Body of pancreas (tissue), 4 donors: ENCODE data around the gene GATA2. TPM values are rescaled to one million over a fixed set of nuclear protein-coding genes. Genes with fewer than 3 reads are reported as not detected.

Source experiments
- ATAC-seq: fragments of 150-250 bp; one replicate; pipeline ENCODE4 v1.9.1; 2016
- DNase-seq, 4 donors: peaks; one replicate each; pipeline ENCODE4 v3.0.0-alpha.2; 2019
- H3K27ac ChIP-seq, 4 donors: fragments of 200-600 bp; sonication (generic); 1 replicate in 3 of 4; 2 replicates in 1 of 4; pipeline versions ENCODE4 v1.5.1 to v1.6.1; 2016 to 2019; ENCODE audit warnings: mild to moderate bottlenecking in 1 of 4, mixed read lengths in 1 of 4, moderate library complexity in 1 of 4
- H3K27me3 ChIP-seq, 2 donors: fragments of 200-600 bp; sonication (generic); one replicate each; pipeline ENCODE4 v1.6.0; 2016; ENCODE audit warnings: mild to moderate bottlenecking in 1 of 2
- H3K36me3 ChIP-seq, 2 donors: fragments of 200-600 bp; sonication (generic); replicated peaks in 1 of 2; 2 replicates each; pipeline ENCODE4 v1.5.1; 2016; ENCODE audit warnings: low read depth in 2 of 2; ENCODE audit not compliant: insufficient read depth in 1 of 2
- H3K4me1 ChIP-seq: fragments of 200-600 bp; sonication (generic); one replicate; pipeline ENCODE4 v1.6.0; 2016
- H3K4me3 ChIP-seq, 2 donors: fragments of 200-600 bp; sonication (generic); 1 replicate in 1 of 2; 2 replicates in 1 of 2; pipeline ENCODE4 v1.5.1; 2016 to 2019
- H3K9me3 ChIP-seq, 3 donors: fragments of 200-600 bp; sonication (generic); 1 replicate in 2 of 3; 2 replicates in 1 of 3; pipeline ENCODE4 v1.5.1; 2016
- POLR2A ChIP-seq, 3 donors: fragments of 450-650 bp; IDR thresholded peaks; one replicate each; pipeline ENCODE4 v1.6.1; 2016; ENCODE audit warnings: antibody characterized with exemption in 3 of 3, mild to moderate bottlenecking in 2 of 3
- WGBS, 2 donors: methylation state at CpG; one replicate each; pipeline ENCODE4 v1.1.5; 2017; 5-methylcytosine and 5-hydroxymethylcytosine counted together
- intact Hi-C: fragments of 100-400 bp; cut with DNase I; formaldehyde crosslinking; loops from one replicate; pipeline ENCODE4 v1.15.1; 2023
- total RNA-seq, 2 donors: library from RNA; depleted of rRNA; stranded (reverse); fragments of >200 nt; gene quantifications; one replicate each; pipeline ENCODE4 v1.1.0, GENCODE V29; 2016
- TF ChIP-seq, protein P1 (sequence below), 7 experiments: fragments of 450-650 bp in 4 of 7; fragments of 200-600 bp in 3 of 7; sonication (generic) in 3 of 7; IDR thresholded peaks; one replicate each; pipeline ENCODE4 v1.5.1; 2016 to 2019; ENCODE audit warnings: antibody characterized with exemption in 7 of 7

Gene GATA2
- total RNA-seq, 2 donors from 2014 or later: 11.7 to 12.9 TPM

DNA sequence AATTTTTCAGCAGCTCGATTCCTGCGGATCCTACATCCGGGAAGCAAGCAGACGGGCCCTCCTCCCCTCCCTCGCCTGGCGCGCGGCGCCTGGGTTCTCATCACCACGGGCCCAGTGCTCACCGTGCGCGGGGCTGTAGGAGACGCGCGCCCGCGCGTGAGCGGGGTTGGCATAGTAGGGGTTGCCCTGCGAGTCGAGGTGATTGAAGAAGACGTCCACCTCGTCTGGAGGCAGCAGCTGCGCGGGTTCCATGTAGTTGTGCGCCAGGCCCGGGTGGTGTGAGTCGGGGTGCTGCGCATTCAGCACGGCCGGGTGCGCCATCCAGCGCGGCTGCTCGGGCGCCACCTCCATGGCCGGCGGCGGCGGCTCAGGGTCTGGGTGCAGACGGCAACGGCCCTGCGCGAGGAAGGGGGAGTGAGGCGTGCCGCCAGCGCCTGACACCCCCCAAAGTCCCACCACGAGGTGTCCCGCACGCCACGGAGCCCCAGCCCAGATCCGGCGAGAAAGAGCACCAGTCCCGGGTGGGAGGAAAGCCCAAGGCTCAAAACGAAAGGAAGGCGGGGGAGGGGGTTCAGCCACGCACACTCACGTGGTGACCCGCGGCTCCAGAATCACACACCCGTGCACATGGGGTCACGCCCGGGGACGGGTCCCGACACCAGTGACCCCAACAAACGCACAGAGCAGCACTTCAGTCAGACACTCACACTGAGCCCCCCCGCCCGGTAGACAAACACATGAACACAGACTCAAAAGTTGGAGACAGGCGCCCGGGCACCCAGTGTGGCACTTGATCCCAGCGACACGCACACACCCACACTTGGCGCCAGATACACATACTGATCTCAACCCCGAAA, 6.1 kb downstream of the GATA2 start:
- Histone ChIP-seq H3K4me1 (peaks cover 61% of the 10 kb centered on the region), H3K36me3 (no peaks in the 10 kb centered on the region), H3K27ac (peak overlapping the region; percentile 70 to 97 (median 95)), H3K27me3 (peaks cover 0 to 15% of the 10 kb centered on the region in 2 donors), H3K4me3 (peak overlapping the region; percentile 44 to 57), H3K9me3 (no peaks in the 10 kb centered on the region)
- 1 to 2% methylated on average over 35 to 75 of the region's 75 CpGs for WGBS, 2 donors
- ATAC-seq (no peak), DNase-seq (peak in 3 of 4 donors; percentile 26 to 50 (median 34))
- TF ChIP-seq, protein P1, sequence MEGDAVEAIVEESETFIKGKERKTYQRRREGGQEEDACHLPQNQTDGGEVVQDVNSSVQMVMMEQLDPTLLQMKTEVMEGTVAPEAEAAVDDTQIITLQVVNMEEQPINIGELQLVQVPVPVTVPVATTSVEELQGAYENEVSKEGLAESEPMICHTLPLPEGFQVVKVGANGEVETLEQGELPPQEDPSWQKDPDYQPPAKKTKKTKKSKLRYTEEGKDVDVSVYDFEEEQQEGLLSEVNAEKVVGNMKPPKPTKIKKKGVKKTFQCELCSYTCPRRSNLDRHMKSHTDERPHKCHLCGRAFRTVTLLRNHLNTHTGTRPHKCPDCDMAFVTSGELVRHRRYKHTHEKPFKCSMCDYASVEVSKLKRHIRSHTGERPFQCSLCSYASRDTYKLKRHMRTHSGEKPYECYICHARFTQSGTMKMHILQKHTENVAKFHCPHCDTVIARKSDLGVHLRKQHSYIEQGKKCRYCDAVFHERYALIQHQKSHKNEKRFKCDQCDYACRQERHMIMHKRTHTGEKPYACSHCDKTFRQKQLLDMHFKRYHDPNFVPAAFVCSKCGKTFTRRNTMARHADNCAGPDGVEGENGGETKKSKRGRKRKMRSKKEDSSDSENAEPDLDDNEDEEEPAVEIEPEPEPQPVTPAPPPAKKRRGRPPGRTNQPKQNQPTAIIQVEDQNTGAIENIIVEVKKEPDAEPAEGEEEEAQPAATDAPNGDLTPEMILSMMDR (IDR thresholded peaks at IDR 0.05): no peak
- no peak for TF ChIP-seq POLR2A (IDR thresholded peaks at IDR 0.05)
- intact Hi-C loops: no loop called here

DNA sequence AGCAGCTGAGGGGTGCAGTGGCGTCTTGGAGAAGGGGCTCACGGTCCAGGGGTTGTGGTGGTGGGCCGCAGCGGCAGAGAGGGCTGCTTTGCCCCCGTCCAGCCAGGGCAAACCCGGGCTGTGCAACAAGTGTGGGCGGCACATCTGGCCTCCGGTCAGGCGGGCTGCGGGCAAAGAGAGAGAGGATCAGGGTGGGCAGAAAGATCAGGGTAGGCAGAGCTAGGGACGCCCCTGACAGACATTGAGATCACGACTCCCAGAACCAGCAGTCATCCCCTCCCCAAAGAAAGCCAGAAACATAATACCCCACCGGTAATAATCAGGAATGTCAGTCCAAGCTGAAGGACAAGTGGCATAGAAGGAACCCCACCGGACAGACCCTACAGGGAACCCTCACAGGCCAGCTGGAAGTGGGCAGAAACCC, 6.8 kb downstream of the GATA2 start:
- peaks cover 0 to 11% of the 10 kb centered on the region in 2 donors for H3K27me3 ChIP-seq
- H3K27ac ChIP-seq: peak overlapping the region in 1 of 4 donors; percentile 93
- intact Hi-C loops: no loop called here

DNA sequence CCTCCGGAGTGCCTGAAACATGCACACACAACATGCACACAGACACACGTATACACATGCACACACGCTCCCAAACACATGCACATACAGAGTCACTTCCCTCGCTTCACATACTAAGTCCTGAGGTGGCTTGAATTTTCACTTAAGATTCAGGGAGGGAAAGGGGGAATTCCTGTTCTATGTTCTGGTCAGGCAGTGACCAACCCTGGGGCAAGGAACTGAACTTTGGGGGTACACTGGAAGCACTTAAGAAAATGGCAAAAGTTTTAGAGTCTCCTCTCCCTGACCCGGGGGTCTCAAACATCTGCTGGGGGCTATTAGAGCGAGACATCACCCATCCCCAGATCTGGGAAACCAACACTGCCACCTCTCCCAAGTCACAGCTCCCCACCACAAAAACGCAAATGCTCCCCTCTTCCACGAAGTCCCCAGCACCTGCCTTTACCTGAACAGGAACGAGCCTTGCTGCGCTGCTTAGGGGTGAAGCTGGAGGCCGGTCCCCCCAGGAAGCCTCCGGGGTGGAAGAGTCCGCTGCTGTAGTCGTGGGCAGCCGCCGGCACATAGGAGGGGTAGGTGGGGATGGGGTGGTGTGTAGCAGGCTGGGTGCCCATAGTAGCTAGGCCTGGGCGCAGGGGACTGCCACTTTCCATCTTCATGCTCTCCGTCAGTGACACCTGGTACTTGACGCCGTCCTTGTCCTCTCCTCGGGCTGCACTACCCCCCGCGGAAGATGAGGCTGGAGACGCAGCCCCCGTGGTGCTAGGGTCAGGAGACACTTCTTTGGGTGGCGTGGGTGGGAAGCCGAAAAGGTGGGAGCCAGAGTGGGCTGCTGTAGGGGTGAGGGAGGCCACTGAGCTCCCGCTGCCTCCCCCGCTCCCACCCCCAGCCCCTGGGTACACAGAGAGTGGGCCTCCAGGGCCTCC, 7.5 kb downstream of the GATA2 start:
- H3K27me3 ChIP-seq: peaks cover 0 to 11% of the 10 kb centered on the region in 2 donors
- H3K9me3 ChIP-seq: no peaks in the 10 kb centered on the region
- no peak for TF ChIP-seq POLR2A (IDR thresholded peaks at IDR 0.05)
- TF ChIP-seq, protein P1 (IDR thresholded peaks at IDR 0.05): no peak
- H3K27ac ChIP-seq: no peak overlapping the region
- H3K36me3 ChIP-seq: no peaks in the 10 kb centered on the region
- intact Hi-C loops: no loop called here
- ATAC-seq (no peak), DNase-seq (no peak)
- 43 to 60% methylated on average over 12 to 29 of the region's 29 CpGs for WGBS, 2 donors
- peaks cover 54% of the 10 kb centered on the region for H3K4me1 ChIP-seq
- no peak overlapping the region for H3K4me3 ChIP-seq

More for the DNA sequence above, 6.8 kb downstream of the GATA2 start:
- H3K36me3 ChIP-seq: no peaks in the 10 kb centered on the region
- H3K9me3 ChIP-seq: no peaks in the 10 kb centered on the region
- 48 to 76% methylated on average over 14 of the region's 14 CpGs for WGBS, 2 donors
- TF ChIP-seq, protein P1 (IDR thresholded peaks at IDR 0.05): no peak
- no peak for TF ChIP-seq POLR2A (IDR thresholded peaks at IDR 0.05)
- ATAC-seq (no peak), DNase-seq (no peak)
- H3K4me3 ChIP-seq: no peak overlapping the region
- peaks cover 58% of the 10 kb centered on the region for H3K4me1 ChIP-seq

DNA sequence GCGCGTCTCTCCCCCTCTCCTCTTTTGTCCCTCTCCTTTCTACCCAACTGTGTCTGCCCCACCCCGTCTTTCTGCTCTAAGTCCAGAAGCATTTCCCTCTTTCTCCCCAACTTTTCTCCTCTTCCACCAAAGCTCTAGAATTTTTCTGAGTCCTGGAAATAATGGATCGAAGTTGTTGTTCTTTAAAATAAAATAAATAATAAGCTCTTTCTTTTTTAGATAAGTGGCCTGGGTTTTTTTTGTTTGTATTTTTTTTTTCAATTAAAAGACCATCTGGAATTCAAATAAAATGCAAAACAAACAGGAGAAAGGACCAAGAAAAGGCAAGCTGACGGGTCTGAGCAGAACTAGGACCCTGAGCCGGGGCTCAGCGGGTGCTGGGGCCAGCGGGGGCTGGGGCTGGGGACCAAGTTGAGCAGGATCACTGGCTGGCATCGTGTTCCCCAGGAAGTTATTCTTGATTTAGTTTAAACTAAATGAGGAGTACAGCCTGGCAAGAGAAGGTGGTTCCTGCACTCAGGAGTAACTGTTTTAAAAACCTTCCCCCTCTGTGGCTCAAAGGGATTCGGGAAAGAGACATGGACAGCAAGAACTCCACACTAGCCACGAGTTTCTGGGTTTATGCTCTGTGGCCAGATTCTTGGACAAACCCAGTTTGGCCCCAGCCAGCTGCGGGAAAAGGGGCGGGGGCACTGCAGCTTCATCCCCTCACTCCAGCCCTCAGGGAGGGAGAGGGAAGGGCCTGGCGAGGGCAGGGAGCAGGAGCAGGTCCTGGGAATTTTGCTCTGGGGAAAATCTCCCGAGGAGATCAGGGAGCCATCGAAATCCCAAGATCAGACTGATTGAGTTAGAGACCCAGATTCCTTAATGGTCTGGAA, 8.4 kb downstream of the GATA2 start:
- TF ChIP-seq, protein P1 (IDR thresholded peaks at IDR 0.05): no peak
- no peak for TF ChIP-seq POLR2A (IDR thresholded peaks at IDR 0.05)
- peaks cover 0 to 11% of the 10 kb centered on the region in 2 donors for H3K27me3 ChIP-seq
- no peaks in the 10 kb centered on the region for H3K36me3 ChIP-seq
- no peak for ATAC-seq
- H3K27ac ChIP-seq: no peak overlapping the region
- no peak overlapping the region for H3K4me3 ChIP-seq
- intact Hi-C loops: no loop called here
- no peak for DNase-seq
- no peaks in the 10 kb centered on the region for H3K9me3 ChIP-seq
- WGBS, 2 donors: 51 to 59% methylated on average over 16 of the region's 16 CpGs
- peaks cover 45% of the 10 kb centered on the region for H3K4me1 ChIP-seq
